PC-9 (cell line): ENCODE measurements around the gene MORC1.

Experiments
- EZH2 ChIP-seq: fragments of 200-600 bp; sonication (generic); IDR thresholded peaks from 2 replicates; pipeline ENCODE4 v1.8.0; 2017; ENCODE audit warnings: antibody characterized with exemption, low read depth
- TF ChIP-seq, protein P1 (sequence below): fragments of 200-600 bp; sonication (generic); conservative IDR thresholded peaks from 2 replicates; pipeline ENCODE4 v1.6.1; 2017; ENCODE audit warnings: mixed run types, antibody characterized with exemption, mild to moderate bottlenecking, moderate library complexity

DNA sequence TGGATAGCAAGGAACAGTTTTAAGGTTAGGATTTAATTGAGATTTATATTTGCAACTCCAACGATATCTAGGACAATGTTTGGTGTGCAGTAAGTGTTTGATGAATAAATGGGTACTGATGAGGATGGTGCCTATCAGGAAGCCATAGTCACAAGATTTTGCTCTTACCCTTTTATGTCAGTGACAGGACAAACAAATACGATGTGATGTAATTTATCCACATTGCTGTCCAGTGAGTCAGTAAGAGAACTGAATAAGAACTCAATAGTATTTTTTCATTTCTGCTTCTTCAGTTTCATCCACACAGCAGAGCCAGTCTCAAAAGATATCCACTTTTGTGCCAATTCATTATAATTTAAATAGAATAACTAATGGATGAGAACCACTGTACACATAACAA is 37.0 kb upstream of the MORC1 start:
- TF ChIP-seq, protein P1, sequence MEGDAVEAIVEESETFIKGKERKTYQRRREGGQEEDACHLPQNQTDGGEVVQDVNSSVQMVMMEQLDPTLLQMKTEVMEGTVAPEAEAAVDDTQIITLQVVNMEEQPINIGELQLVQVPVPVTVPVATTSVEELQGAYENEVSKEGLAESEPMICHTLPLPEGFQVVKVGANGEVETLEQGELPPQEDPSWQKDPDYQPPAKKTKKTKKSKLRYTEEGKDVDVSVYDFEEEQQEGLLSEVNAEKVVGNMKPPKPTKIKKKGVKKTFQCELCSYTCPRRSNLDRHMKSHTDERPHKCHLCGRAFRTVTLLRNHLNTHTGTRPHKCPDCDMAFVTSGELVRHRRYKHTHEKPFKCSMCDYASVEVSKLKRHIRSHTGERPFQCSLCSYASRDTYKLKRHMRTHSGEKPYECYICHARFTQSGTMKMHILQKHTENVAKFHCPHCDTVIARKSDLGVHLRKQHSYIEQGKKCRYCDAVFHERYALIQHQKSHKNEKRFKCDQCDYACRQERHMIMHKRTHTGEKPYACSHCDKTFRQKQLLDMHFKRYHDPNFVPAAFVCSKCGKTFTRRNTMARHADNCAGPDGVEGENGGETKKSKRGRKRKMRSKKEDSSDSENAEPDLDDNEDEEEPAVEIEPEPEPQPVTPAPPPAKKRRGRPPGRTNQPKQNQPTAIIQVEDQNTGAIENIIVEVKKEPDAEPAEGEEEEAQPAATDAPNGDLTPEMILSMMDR: no peak
- no peak for TF ChIP-seq EZH2
